Fibroblast of the aortic adventitia (primary cell): ENCODE measurements around the gene ADAR. TPM values are rescaled to one million over a fixed set of nuclear protein-coding genes. Genes with fewer than 3 reads are reported as not detected.

Experiments used
- DNase-seq: peaks from one replicate; pipeline ENCODE4 v3.0.0-alpha.2; 2010; ENCODE audit warnings: low read depth
- H3K4me3 ChIP-seq: 2 replicates; pipeline ENCODE4 v1.5.1; 2011; ENCODE audit warnings: low read depth, mild to moderate bottlenecking, control low read depth, low read length, moderate library complexity
- CTCF ChIP-seq: IDR thresholded peaks from 2 replicates; pipeline ENCODE4 v1.5.1; 2011; ENCODE audit warnings: mild to moderate bottlenecking, low read length, control low read depth, inconsistent platforms; ENCODE audit not compliant: insufficient read depth
- total RNA-seq: library from RNA; depleted of rRNA; stranded (reverse); fragments of >200 nt; gene quantifications from 2 replicates; pipeline ENCODE4 v1.2.3, GENCODE V29; 2012; ENCODE audit warnings: low replicate concordance

Gene ADAR
- total RNA-seq, 1 donor: 114 TPM

DNA sequence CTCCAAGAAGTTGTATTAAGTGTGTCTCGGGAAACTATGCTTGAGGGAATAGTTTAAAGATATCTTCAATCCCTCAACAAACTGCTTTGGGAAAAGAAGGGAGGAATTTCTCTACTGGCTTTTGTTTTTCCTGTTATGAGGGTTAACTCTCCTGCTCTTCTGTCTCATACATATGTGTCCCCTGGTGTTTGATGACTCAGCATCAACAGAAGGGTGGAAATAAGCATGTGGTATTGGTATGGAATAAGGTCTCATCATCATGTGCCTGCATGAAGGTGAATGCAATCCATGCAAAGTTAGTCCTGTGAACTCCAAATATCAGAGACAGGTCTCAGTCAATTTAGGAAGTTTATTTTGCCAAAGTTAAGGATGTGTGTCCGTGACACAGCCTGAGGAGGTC, 27.2 kb upstream of the ADAR start:
- DNase-seq: no peak
- no peak overlapping the region for H3K4me3 ChIP-seq
- no peak for TF ChIP-seq CTCF

- TF ChIP-seq CTCF: no peak
- no peak for DNase-seq
- H3K4me3 ChIP-seq: no peak overlapping the region
These were observed 21.7 kb upstream of the ADAR start for GRCh38 chr1:154629675-154630073.

DNA sequence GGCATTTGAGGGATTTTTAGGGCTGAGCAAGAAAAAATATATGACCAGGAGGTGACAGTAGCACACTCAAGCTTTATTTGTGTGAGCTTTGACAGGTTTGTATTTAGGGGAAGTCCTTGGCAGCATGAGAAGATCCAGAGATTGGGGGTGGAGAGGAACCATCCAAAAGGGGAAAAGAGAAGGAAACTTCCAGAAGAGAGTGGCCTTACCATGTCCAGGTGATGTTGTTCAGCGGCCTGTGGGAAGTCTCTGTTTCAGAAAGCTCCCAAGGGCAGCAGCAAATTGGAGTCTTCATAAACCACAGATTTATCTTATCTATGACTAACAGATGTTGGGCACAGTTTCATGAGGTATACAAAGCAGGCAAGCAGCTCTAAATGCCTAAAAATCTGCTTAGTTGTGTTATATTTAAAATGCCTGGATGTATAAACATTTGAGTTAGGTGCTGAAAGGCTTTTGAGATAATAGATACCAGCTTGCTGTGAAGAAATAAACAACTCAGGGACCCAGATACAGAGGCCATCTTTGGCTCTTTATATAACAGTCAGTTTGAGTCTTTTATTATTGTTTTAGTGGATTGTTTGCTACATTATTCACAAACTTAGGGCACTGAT, 21.2 kb upstream of the ADAR start:
- H3K4me3 ChIP-seq: no peak overlapping the region
- peak; percentile 77 for DNase-seq
- TF ChIP-seq CTCF: no peak

- DNase-seq: no peak
- peak overlapping the region; percentile 86 for H3K4me3 ChIP-seq
- no peak for TF ChIP-seq CTCF
These were observed 20.1 kb upstream of the ADAR start for GRCh38 chr1:154628121-154628405.

- peak overlapping the region; percentile 86 for H3K4me3 ChIP-seq
- peak; percentile 90 for DNase-seq
- TF ChIP-seq CTCF: no peak
These were observed 19.5 kb upstream of the ADAR start for GRCh38 chr1:154627257-154628120.

GRCh38 chr1:154626456-154627256, 18.7 kb upstream of the ADAR start:
- H3K4me3 ChIP-seq: peak overlapping the region; percentile 86
- no peak for DNase-seq
- TF ChIP-seq CTCF: no peak
